Neural crest cell (in vitro differentiated cells): ENCODE measurements around the gene RXRA. TPM values are rescaled to one million over a fixed set of nuclear protein-coding genes. Genes with fewer than 3 reads are reported as not detected.

Experiments used
- DNase-seq: peaks from one replicate; pipeline ENCODE4 v3.0.0; 2021; ENCODE audit warnings: low read depth, mixed read lengths, low spot score
- H3K27ac Mint-ChIP-seq: one replicate; pipeline ENCODE4 v1.8.0; 2021; ENCODE audit warnings: mild to moderate bottlenecking, mixed read lengths; ENCODE audit not compliant: unreplicated experiment
- H3K27me3 Mint-ChIP-seq: 2 replicates; pipeline ENCODE4 v1.8.0; 2021; ENCODE audit warnings: low read depth, mild to moderate bottlenecking, mixed read lengths
- H3K36me3 Mint-ChIP-seq: 2 replicates; pipeline ENCODE4 v1.8.0; 2021; ENCODE audit warnings: low read depth, mild to moderate bottlenecking, mixed read lengths
- H3K4me1 Mint-ChIP-seq: 2 replicates; pipeline ENCODE4 v1.8.0; 2021; ENCODE audit warnings: mixed read lengths
- H3K4me3 Mint-ChIP-seq: one replicate; pipeline ENCODE4 v1.8.0; 2021; ENCODE audit warnings: mild to moderate bottlenecking, mixed read lengths
- H3K9me3 Mint-ChIP-seq: 2 replicates; pipeline ENCODE4 v1.8.0; 2021; ENCODE audit warnings: mixed read lengths
- microRNA-seq: library from miRNA; unstranded; fragments of <30 nt; microRNA quantifications from one replicate; pipeline ENCODE4, GENCODE V29; 2020
- total RNA-seq: library from RNA; stranded (reverse); gene quantifications from 2 replicates; pipeline ENCODE4 v1.2.1, GENCODE V29; 2021
- TF ChIP-seq, protein P1 (sequence below): fragments of 200-600 bp; sonication (generic); conservative IDR thresholded peaks from 2 replicates; pipeline ENCODE4 v1.5.0; 2021; ENCODE audit warnings: antibody characterized with exemption, mild to moderate bottlenecking

The RXRA gene
- total RNA-seq, 1 donor from 2014 or later = 41.2 TPM

DNA sequence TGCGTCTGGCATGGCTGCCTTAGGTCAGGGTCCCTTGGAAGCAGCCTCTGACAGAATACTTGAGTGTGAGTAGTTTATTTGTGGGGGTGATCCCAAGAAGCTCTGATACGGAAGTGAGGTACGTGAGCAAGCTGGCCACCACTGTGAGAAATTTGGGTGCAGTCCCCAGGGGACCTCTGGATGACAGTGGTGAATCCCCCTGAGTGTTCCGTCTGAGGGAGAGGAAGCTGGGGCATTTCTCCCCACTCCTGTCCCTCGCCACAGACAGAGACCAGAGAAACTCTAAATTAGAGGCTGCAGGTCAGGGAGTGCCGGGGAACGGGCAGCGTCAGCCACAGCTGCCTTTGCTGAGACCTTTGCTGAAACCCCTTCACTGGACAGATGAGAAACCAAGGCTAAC, 159.4 kb downstream of the RXRA start:
- H3K27me3 Mint-ChIP-seq = no peaks in the 10 kb centered on the region
- H3K4me1 Mint-ChIP-seq = peaks cover 4% of the 10 kb centered on the region
- DNase-seq = no peak
- TF ChIP-seq, protein P1, sequence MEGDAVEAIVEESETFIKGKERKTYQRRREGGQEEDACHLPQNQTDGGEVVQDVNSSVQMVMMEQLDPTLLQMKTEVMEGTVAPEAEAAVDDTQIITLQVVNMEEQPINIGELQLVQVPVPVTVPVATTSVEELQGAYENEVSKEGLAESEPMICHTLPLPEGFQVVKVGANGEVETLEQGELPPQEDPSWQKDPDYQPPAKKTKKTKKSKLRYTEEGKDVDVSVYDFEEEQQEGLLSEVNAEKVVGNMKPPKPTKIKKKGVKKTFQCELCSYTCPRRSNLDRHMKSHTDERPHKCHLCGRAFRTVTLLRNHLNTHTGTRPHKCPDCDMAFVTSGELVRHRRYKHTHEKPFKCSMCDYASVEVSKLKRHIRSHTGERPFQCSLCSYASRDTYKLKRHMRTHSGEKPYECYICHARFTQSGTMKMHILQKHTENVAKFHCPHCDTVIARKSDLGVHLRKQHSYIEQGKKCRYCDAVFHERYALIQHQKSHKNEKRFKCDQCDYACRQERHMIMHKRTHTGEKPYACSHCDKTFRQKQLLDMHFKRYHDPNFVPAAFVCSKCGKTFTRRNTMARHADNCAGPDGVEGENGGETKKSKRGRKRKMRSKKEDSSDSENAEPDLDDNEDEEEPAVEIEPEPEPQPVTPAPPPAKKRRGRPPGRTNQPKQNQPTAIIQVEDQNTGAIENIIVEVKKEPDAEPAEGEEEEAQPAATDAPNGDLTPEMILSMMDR = no peak
- no peaks in the 10 kb centered on the region for H3K36me3 Mint-ChIP-seq
- H3K27ac Mint-ChIP-seq = peak overlapping the region; percentile 35
- H3K9me3 Mint-ChIP-seq = no peaks in the 10 kb centered on the region
- H3K4me3 Mint-ChIP-seq = no peak overlapping the region

DNA sequence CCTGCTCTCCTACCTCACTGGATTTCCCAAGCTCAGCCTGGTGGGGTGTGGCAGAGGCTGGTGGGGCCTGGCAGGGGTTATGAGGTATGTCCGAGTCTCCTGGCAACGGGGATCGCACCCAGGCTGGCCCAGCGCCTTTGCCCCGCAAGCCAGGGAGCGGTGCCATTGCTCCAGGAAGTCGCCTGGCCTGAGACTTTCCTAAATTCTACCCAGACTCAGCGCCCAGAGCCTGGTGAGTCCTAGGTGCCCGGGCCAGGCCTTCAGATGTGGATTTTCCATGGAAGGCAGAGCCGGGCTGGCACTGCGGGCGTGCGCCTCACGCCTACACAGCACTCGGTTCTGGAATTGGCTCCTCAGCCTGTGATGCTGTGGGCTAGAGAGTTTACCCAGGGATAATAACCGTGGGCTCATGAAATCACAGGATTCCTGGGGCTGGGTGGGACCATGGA, 159.9 kb downstream of the RXRA start:
- TF ChIP-seq, protein P1 = no peak
- peaks cover 5% of the 10 kb centered on the region for H3K4me1 Mint-ChIP-seq
- no peaks in the 10 kb centered on the region for H3K9me3 Mint-ChIP-seq
- no peaks in the 10 kb centered on the region for H3K36me3 Mint-ChIP-seq
- no peaks in the 10 kb centered on the region for H3K27me3 Mint-ChIP-seq
- no peak overlapping the region for H3K27ac Mint-ChIP-seq
- no peak for DNase-seq
- H3K4me3 Mint-ChIP-seq = no peak overlapping the region

DNA sequence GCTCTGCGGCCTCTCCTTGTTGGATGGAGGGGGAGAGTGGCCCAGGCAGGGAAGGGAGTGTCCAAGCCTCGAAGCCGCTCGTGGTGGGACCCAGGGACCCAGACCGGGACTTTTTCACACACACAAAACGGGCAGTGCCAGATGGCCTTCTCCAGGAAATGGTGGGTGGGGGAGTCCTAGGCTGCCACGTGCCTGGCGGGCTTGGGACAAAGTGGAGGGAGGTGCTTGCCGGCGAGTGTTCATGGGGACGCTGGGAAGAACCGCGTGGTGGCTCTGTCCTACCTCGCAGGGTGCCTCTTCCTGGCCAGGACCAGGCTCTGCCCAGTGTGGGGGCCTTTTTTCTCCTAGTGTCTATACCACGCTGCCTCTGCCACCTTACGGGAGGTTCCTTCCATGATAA, 160.3 kb downstream of the RXRA start:
- DNase-seq = no peak

More for the DNA sequence above, 160.3 kb downstream of the RXRA start:
- no peaks in the 10 kb centered on the region for H3K9me3 Mint-ChIP-seq
- peaks cover 9% of the 10 kb centered on the region for H3K4me1 Mint-ChIP-seq
- no peaks in the 10 kb centered on the region for H3K27me3 Mint-ChIP-seq
- no peak overlapping the region for H3K4me3 Mint-ChIP-seq
- no peaks in the 10 kb centered on the region for H3K36me3 Mint-ChIP-seq
- no peak overlapping the region for H3K27ac Mint-ChIP-seq
- TF ChIP-seq, protein P1 = no peak

Small RNA genes within 50 kb of the gene (microRNA-seq; reads per million reads assigned to microRNA genes)
- gene MIR4669 = 3.6 reads per million

Other genes starting within 250 kb of the RXRA start
- gene WDR5, start 190.4 kb upstream of the RXRA start, total RNA-seq = 67.2 and 68.2 TPM in 2 replicates
- gene RNU6ATAC, start 161.9 kb upstream of the RXRA start, total RNA-seq = 71.3 and 108 TPM in 2 replicates